ENCODE measurements around the gene PRSS27.
"Not testable (repeated sequence)": the region's sequence is repeated elsewhere in the genome, so short reads cannot be mapped to it uniquely, and the experiment has no call there.

- TF ChIP-seq POLR2A (IDR thresholded peaks at IDR 0.05; ENCODE audit: low read length); GATA1 (IDR thresholded peaks at IDR 0.05; ENCODE audit: low read depth, low read length): not testable (repeated sequence)
These were observed 53.4 kb downstream of the PRSS27 start for GRCh38 chr16:2666671-2667070.
